Mucosa of descending colon (tissue), 3 donors: Measurements from ENCODE around the gene PLEKHO2. TPM values are rescaled to one million over a fixed set of nuclear protein-coding genes. Genes with fewer than 3 reads are reported as not detected.

Experiments used
- ATAC-seq: fragments of 200-7000 bp; cut with Tn5 transposase; one replicate; pipeline ENCODE4 v1.9.1; 2020; ENCODE audit warnings: mild to moderate bottlenecking, moderate library complexity
- DNase-seq, 3 donors: peaks; one replicate each; pipeline ENCODE4 v3.0.0-alpha.2; 2020
- H3K36me3 ChIP-seq: fragments of 200-600 bp; one replicate; pipeline ENCODE4 v1.8.0; 2021; ENCODE audit warnings: low read depth, mild to moderate bottlenecking
- H3K4me1 ChIP-seq: fragments of 200-600 bp; one replicate; pipeline ENCODE4 v1.8.0; 2021; ENCODE audit warnings: low read depth, mild to moderate bottlenecking
- H3K4me3 ChIP-seq: fragments of 200-600 bp; one replicate; pipeline ENCODE4 v1.8.0; 2021; ENCODE audit warnings: mild to moderate bottlenecking
- H3K9me3 ChIP-seq: fragments of 200-600 bp; one replicate; pipeline ENCODE4 v1.8.0; 2021; ENCODE audit warnings: mild to moderate bottlenecking
- CTCF ChIP-seq: fragments of 200-600 bp; IDR thresholded peaks from one replicate; pipeline ENCODE4 v1.8.0; 2022; ENCODE audit warnings: antibody characterized with exemption, mild to moderate bottlenecking
- intact Hi-C, 2 donors: fragments of 100-400 bp; cut with DNase I in 1 of 2; cut with micrococcal nuclease in 1 of 2; formaldehyde crosslinking; loops; one replicate each; pipeline versions ENCODE4 v1.11.0 to v1.11.1; 2022; cut with DNase I, micrococcal nuclease
- total RNA-seq, 3 donors: library from RNA; stranded (reverse); fragmentation: NEBNext Ultra II Directional in 2 of 3; extraction: Animal tissue kit (Norgen Biotek cat#: 25700) in 2 of 3; gene quantifications; one replicate each; pipeline versions ENCODE4 v1.2.1 to v1.2.4, GENCODE V29; 2021 to 2023
- donor health status: DM: no; HTN: no; CAD: no; lungs with moderate emphysema.
- donor health status: DM: no; HTN: no; CAD: no.
- donor health status: DM: no; HTN: yes; CAD: no.

Gene PLEKHO2
- total RNA-seq, 3 donors from 2014 or later, result 5.8 to 38.9 (median 15.9) TPM

GRCh38 chr15:64847448-64847847 is 5.7 kb downstream of the PLEKHO2 start:
- no peak for TF ChIP-seq CTCF
- Histone ChIP-seq H3K36me3 (no peaks in the 10 kb centered on the region), H3K9me3 (no peaks in the 10 kb centered on the region), H3K4me3 (no peak overlapping the region), H3K4me1 (peaks cover 13% of the 10 kb centered on the region)
- ATAC-seq, result no peak
- DNase-seq, result peak in 1 of 3 donors; percentile 19
- intact Hi-C loops, result no loop called here

GRCh38 chr15:64847876-64848716 is 6.4 kb downstream of the PLEKHO2 start:
- ATAC-seq, result no peak
- Histone ChIP-seq H3K36me3 (no peaks in the 10 kb centered on the region), H3K4me3 (no peak overlapping the region), H3K9me3 (no peaks in the 10 kb centered on the region), H3K4me1 (peaks cover 13% of the 10 kb centered on the region)
- TF ChIP-seq CTCF, result no peak
- intact Hi-C loops, result no loop called here
- DNase-seq, result no peak

GRCh38 chr15:64850778-64851502 is 9.2 kb downstream of the PLEKHO2 start:
- Histone ChIP-seq H3K36me3 (no peaks in the 10 kb centered on the region), H3K4me1 (peaks cover 15% of the 10 kb centered on the region), H3K4me3 (no peak overlapping the region), H3K9me3 (no peaks in the 10 kb centered on the region)
- DNase-seq, result no peak
- no peak for TF ChIP-seq CTCF
- intact Hi-C loops, result no loop called here
- no peak for ATAC-seq

GRCh38 chr15:64851503-64851840 is 9.8 kb downstream of the PLEKHO2 start:
- peaks cover 15% of the 10 kb centered on the region for H3K4me1 ChIP-seq
- H3K9me3 ChIP-seq, result no peaks in the 10 kb centered on the region
- DNase-seq (peak in 1 of 3 donors; percentile 43), ATAC-seq (peak; percentile 60)
- no peaks in the 10 kb centered on the region for H3K36me3 ChIP-seq
- intact Hi-C loops, result no loop called here
- no peak for TF ChIP-seq CTCF
- no peak overlapping the region for H3K4me3 ChIP-seq

GRCh38 chr15:64854041-64854440 is 12.3 kb downstream of the PLEKHO2 start:
- no peak for ATAC-seq
- H3K9me3 ChIP-seq, result no peaks in the 10 kb centered on the region
- no peak overlapping the region for H3K4me3 ChIP-seq
- intact Hi-C loops, result no loop called here
- H3K36me3 ChIP-seq, result no peaks in the 10 kb centered on the region
- no peak for DNase-seq
- no peak for TF ChIP-seq CTCF
- H3K4me1 ChIP-seq, result peaks cover 26% of the 10 kb centered on the region
